COLO668 (cell line): ENCODE measurements around the gene GJA1.

Source experiments
- DNase-seq: peaks from one replicate; lab custom pipeline; 2025; ENCODE audit not compliant: unreplicated experiment; lab: John Stamatoyannopoulos, UW

The GJA1 gene

DNA sequence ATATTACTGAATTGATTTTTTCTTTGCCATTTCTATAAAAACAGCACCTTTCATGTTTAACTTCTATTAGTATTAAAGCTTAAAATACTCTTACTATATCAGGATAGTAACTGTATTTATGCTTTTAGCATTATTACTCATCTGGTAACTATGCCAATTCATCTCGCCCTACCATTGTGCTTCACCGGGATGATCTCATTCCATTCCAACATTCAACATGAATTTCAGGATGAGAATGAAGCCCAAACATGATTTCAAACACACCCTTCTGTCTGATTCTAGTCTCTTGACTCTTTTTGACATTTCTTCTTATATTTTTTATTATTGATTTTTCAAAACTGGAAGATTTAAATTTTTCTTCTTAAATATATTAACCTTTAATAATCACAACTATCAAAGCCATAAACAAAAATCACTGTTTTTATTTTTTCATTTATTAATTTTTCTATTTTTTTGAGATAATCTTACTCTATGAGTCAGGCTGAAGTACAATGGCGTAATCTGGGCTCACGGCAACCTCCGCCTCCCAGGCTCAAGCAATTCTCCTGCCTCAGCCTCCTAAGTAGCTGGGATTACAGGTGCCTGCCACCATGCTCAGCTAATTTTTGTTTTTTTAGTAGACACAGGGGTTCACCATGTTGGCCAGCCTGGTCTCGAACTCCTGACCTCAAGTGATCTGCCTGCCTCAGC, 46.7 kb downstream of the GJA1 start:
- DNase-seq, result no peak

DNA sequence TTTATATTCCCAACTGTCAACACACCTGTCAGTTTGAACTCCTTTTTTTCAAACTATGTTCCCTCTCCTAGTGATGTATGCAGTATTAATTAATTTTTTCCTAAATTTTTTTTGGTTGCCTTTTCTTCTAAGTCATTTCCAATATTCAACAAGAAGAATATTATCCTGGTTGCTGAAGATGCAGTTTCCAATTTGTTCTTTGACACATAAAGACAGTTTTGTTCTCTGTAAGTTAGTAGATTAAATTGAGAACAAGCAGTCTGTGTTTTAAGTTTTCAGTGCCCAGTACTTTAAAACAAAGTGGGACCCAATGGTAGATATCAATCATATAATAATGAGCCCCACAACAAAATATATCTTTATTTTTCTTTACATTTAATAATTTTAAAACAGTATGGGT, 47.3 kb downstream of the GJA1 start:
- DNase-seq, result no peak

DNA sequence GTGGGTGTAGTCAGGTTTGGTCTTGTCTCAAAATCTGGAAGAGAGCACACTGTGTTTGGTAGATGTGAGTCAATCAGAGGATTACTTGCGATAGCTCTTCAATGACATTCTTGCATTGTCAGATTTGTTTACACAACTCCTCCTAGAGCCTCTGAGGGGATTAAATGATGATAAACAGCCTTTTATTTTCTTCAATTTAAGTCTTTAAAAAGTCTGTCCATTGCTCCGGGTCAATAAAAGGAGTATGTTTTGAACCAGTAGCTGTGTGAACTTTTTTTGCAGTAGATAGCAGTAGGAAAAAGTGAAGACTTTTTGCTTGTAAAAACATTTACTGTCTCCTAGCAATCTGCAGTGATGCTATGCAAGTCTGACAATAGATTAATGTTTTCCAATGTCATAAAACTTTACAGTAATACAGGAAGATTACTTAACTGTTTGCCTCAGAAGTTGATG, 49.9 kb downstream of the GJA1 start:
- no peak for DNase-seq

DNA sequence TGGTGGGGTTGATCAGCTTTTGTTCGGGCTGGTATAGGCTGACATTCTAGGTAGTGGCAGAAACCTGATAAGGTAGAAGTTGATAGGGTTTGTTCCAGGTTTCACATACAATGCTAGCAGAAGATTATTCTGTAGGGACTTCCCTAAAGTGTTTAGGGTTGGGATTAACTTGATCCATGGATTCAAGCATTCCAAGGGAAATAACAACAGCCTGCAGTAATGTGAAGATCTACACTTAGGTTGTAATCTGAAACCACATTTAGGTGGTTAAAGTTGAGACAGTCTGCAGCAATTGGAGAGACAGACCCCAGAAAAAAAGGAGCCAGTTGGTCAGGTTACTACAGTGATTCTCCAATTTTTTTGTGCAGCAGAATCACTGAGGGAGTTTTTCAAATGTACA, 56.1 kb downstream of the GJA1 start:
- DNase-seq, result no peak

DNA sequence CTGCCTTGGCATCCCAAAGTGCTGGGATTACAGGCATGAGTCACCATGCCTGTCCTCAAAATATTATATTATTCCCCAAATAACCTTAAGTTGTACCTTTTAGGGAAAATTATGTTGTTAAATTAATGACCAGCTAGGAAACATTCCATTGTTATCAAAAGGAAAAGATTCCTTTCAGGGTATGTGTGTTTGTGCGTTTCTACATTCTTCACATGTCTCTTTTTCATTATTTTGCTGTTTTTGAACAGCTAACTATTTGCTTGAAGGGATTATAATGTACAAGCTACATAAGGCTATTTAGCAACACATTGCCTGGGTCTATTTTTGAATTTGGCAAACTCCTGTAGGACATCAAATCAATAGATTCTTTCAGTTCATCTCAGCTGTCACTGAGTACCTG, 57.1 kb downstream of the GJA1 start:
- DNase-seq, result no peak

DNA sequence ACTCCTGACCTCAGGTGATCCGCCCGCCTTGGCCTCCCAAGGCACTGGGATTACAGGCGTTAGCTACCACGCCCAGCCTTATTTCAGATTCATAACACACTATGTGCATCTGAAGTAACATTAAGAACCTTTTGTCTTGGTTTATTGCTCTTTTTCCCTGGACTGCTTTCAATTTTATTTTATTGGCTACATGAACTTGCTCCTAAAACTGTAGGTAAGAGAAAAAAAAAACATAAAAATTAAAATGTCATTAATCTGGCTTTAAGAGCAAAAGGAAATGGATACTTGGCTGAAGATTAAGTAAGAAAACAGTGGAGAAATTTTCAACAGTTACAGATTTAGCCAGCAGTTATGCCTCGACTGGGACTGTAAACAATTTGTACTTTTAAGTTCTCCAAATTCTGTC, 62.5 kb downstream of the GJA1 start:
- no peak for DNase-seq

DNA sequence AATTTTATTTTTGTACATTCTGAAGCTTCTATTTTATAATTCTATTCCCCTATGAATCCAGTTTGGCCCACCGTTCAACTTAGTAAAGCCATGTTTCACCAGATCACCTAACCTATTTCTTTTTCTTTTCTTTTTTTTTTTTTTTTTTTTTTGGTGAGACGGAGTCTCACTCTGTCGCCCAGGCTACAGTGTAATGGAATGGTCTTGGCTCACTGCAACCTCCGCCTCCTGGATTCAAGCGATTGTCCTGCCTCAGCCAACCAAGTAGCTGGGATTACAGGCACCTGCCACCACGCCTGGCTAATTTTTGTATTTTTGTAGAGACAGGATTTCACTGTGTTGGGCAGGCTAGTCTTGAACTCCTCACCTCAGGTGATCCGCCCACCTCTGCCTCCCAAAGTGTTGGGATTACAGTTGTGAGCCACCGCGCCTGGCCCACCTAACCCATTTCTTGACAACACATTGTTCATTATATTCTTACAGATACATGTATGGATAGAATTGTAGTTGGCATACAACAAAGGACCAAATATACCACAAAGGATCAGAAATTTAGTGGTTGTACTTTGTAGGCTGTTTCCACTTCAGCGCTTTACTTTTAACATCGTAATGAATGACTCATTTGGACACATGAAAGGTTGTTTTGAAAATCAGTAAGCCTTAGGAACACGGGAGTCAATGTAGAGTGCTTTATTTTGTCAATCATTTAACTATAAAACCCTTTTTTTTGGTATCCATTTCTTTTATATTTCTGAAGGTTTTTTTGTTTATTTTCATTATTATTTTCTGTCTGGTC, 63.2 kb downstream of the GJA1 start:
- no peak for DNase-seq
